SK-N-SH (cell line): ENCODE results near the gene MPST. TPM values are rescaled to one million over a fixed set of nuclear protein-coding genes. Genes with fewer than 3 reads are reported as not detected.

ENCODE experiments used
- CTCF ChIA-PET: fragments of 300-600, 350-600 bp; formaldehyde crosslinking; extraction: SDS; loops from one replicate; lab custom pipeline; 2021; lab: Yijun Ruan, JAX
- POLR2A ChIA-PET: fragments of 350-600 bp; sonication (Branson Sonifier 250); formaldehyde crosslinking; extraction: SDS; loops from one replicate; lab custom pipeline; 2020; ENCODE audit warnings: antibody characterized with exemption, inconsistent platforms; lab: Yijun Ruan, JAX
- DNase-seq: peaks from one replicate; pipeline ENCODE4 v3.0.0; 2012
- H2AFZ ChIP-seq: fragments of 200-600 bp; sonication (generic); 2 replicates; pipeline ENCODE4 v1.8.1; 2016; ENCODE audit warnings: antibody characterized with exemption, mild to moderate bottlenecking, low read depth
- H3F3A ChIP-seq: fragments of 200-600 bp; sonication (generic); replicated peaks from 2 replicates; pipeline ENCODE3; 2016; ENCODE audit warnings: antibody characterized with exemption, mild to moderate bottlenecking; ENCODE audit not compliant: insufficient read depth
- H3K27ac ChIP-seq, 2 experiments: fragments of 200-500 bp in 1 of 2; fragments of 200-600 bp in 1 of 2; sonication (Bioruptor generic) in 1 of 2; sonication (generic), shearing (Covaris generic) in 1 of 2; 2 replicates each; pipeline versions ENCODE4 v1.5.1 to v1.6.1; 2014 to 2016; ENCODE audit warnings: low read depth in 2 of 2, inconsistent platforms in 1 of 2, low read length in 1 of 2, mild to moderate bottlenecking in 1 of 2, mixed read lengths in 1 of 2
- H3K27me3 ChIP-seq: fragments of 200-600 bp; sonication (generic), shearing (Covaris generic); 2 replicates; pipeline ENCODE4 v1.6.1; 2016; ENCODE audit warnings: mixed run types; ENCODE audit not compliant: insufficient read depth
- H3K36me3 ChIP-seq, 2 experiments: fragments of 200-500 bp in 1 of 2; fragments of 200-600 bp in 1 of 2; sonication (Bioruptor generic) in 1 of 2; sonication (generic) in 1 of 2; replicated peaks in 1 of 2; 2 replicates each; pipeline versions ENCODE3 to v1.5.1; 2014 to 2016; ENCODE audit warnings: low read length in 1 of 2, mild to moderate bottlenecking in 1 of 2; ENCODE audit not compliant: insufficient read depth in 2 of 2, control insufficient read depth in 1 of 2
- H3K4me1 ChIP-seq, 2 experiments: fragments of 200-500 bp in 1 of 2; fragments of 200-600 bp in 1 of 2; sonication (Bioruptor generic) in 1 of 2; sonication (generic), shearing (Covaris generic) in 1 of 2; 2 replicates each; pipeline versions ENCODE4 v1.5.1 to v1.6.1; 2014 to 2016; ENCODE audit warnings: low read depth in 1 of 2, low read length in 1 of 2, mixed run types in 1 of 2; ENCODE audit not compliant: insufficient read depth in 2 of 2, control insufficient read depth in 1 of 2
- H3K4me2 ChIP-seq: fragments of 200-600 bp; sonication (generic), shearing (Covaris generic); 2 replicates; pipeline ENCODE4 v1.6.1; 2017; ENCODE audit warnings: mixed run types
- H3K4me3 ChIP-seq, 2 experiments: fragments of 200-500 bp in 1 of 2; fragments of 200-600 bp in 1 of 2; sonication (Bioruptor generic) in 1 of 2; sonication (generic), shearing (Covaris generic) in 1 of 2; 2 replicates each; pipeline versions ENCODE4 v1.5.1 to v1.8.1; 2014 to 2016; ENCODE audit warnings: low read depth in 2 of 2, inconsistent platforms in 1 of 2, low read length in 1 of 2, mild to moderate bottlenecking in 1 of 2, mixed read lengths in 1 of 2, moderate library complexity in 1 of 2
- H3K79me2 ChIP-seq: fragments of 200-600 bp; sonication (generic); 2 replicates; pipeline ENCODE4 v1.8.1; 2017; ENCODE audit warnings: mild to moderate bottlenecking; ENCODE audit not compliant: insufficient read depth
- H3K9ac ChIP-seq: fragments of 200-600 bp; sonication (generic); 2 replicates; pipeline ENCODE4 v1.6.1; 2017; ENCODE audit warnings: mixed run types
- H3K9me2 ChIP-seq: fragments of 200-600 bp; sonication (generic); 2 replicates; pipeline ENCODE4 v1.6.1; 2017; ENCODE audit warnings: mixed run types
- H3K9me3 ChIP-seq: fragments of 200-600 bp; sonication (generic); 2 replicates; pipeline ENCODE4 v1.6.1; 2017; ENCODE audit warnings: mixed run types, mild to moderate bottlenecking, moderate library complexity
- H4K20me1 ChIP-seq: fragments of 200-600 bp; sonication (generic); 2 replicates; pipeline ENCODE4 v1.6.1; 2017; ENCODE audit warnings: mild to moderate bottlenecking, mixed run types; ENCODE audit not compliant: insufficient read depth
- EP300 ChIP-seq, 2 experiments: IDR thresholded peaks; 2 replicates each; pipeline versions ENCODE4 v1.4.0 to v1.6.1; 2012; ENCODE audit warnings: borderline replicate concordance in 1 of 2, low read depth in 1 of 2, low read length in 1 of 2
- FOSL2 ChIP-seq: IDR thresholded peaks from 2 replicates; pipeline ENCODE4 v1.4.0; 2012; ENCODE audit warnings: low read depth, mild to moderate bottlenecking, moderate library complexity, borderline replicate concordance
- FOXJ3 ChIP-seq: sonication (generic); formaldehyde crosslinking; IDR thresholded peaks from 2 replicates; pipeline ENCODE4 v1.5.1; 2020; ENCODE audit warnings: mild to moderate bottlenecking, missing genetic modification reagents
- GABPA ChIP-seq: IDR thresholded peaks from 2 replicates; pipeline ENCODE4 v1.4.0; 2012; ENCODE audit warnings: low read depth, mild to moderate bottlenecking
- GATA2 ChIP-seq: sonication (generic); formaldehyde crosslinking; IDR thresholded peaks from 2 replicates; pipeline ENCODE4 v1.5.0; 2020; ENCODE audit warnings: mild to moderate bottlenecking, missing genetic modification reagents
- JUND ChIP-seq: IDR thresholded peaks from 2 replicates; pipeline ENCODE4 v1.4.0; 2012
- MEF2A ChIP-seq: IDR thresholded peaks from 2 replicates; pipeline ENCODE4 v1.4.0; 2012; ENCODE audit warnings: low read depth, borderline replicate concordance
- NRF1 ChIP-seq: IDR thresholded peaks from 2 replicates; pipeline ENCODE4 v1.6.1; 2012; ENCODE audit warnings: low read depth, mild to moderate bottlenecking, low read length
- PBX3 ChIP-seq: IDR thresholded peaks from 2 replicates; pipeline ENCODE4; 2012
- RCOR1 ChIP-seq: fragments of 150-350 bp; IDR thresholded peaks from 2 replicates; pipeline ENCODE4 v1.6.1; 2017; ENCODE audit warnings: antibody characterized with exemption, low read length
- RXRA ChIP-seq: IDR thresholded peaks from 2 replicates; pipeline ENCODE4 v1.4.0; 2012; ENCODE audit warnings: low read depth, mild to moderate bottlenecking, borderline replicate concordance
- TAF1 ChIP-seq: IDR thresholded peaks from 2 replicates; pipeline ENCODE4 v1.6.1; 2012; ENCODE audit warnings: low read depth, mild to moderate bottlenecking, low read length, moderate library complexity, borderline replicate concordance
- TCF12 ChIP-seq: IDR thresholded peaks from 2 replicates; pipeline ENCODE4 v1.4.0; 2012
- YY1 ChIP-seq: IDR thresholded peaks from 2 replicates; pipeline ENCODE4 v1.4.0; 2012; ENCODE audit warnings: low read depth, mild to moderate bottlenecking
- WGBS: methylation state at CpG from one replicate; pipeline ENCODE4 v1.1.6; 2017; ENCODE audit warnings: low lambda C conversion rate; 5-methylcytosine and 5-hydroxymethylcytosine counted together
- polyA plus RNA-seq, 3 experiments: library from polyadenylated mRNA; depleted of rRNA; stranded (reverse); fragments of >200 nt; gene quantifications; 2 replicates each; pipeline ENCODE4 v1.2.3, GENCODE V29; 2012
- TF ChIP-seq, protein P1 (sequence below): fragments of 200-600 bp; sonication (generic); IDR thresholded peaks from 2 replicates; pipeline ENCODE4 v1.6.1; 2017; ENCODE audit warnings: antibody characterized with exemption, mild to moderate bottlenecking, moderate library complexity
- TF ChIP-seq, protein P2 (sequence below): IDR thresholded peaks from 2 replicates; pipeline ENCODE4 v1.4.0; 2012; ENCODE audit warnings: low read depth, borderline replicate concordance
- TF ChIP-seq, protein P3 (sequence below): fragments of 150-350 bp; IDR thresholded peaks from 2 replicates; pipeline ENCODE4 v1.6.1; 2017; ENCODE audit warnings: antibody characterized with exemption, low read length, low read depth, borderline replicate concordance

The MPST gene
- polyA plus RNA-seq, 1 of the 3 experiments (the other 2 are of a cell fraction): 60.4 TPM

DNA sequence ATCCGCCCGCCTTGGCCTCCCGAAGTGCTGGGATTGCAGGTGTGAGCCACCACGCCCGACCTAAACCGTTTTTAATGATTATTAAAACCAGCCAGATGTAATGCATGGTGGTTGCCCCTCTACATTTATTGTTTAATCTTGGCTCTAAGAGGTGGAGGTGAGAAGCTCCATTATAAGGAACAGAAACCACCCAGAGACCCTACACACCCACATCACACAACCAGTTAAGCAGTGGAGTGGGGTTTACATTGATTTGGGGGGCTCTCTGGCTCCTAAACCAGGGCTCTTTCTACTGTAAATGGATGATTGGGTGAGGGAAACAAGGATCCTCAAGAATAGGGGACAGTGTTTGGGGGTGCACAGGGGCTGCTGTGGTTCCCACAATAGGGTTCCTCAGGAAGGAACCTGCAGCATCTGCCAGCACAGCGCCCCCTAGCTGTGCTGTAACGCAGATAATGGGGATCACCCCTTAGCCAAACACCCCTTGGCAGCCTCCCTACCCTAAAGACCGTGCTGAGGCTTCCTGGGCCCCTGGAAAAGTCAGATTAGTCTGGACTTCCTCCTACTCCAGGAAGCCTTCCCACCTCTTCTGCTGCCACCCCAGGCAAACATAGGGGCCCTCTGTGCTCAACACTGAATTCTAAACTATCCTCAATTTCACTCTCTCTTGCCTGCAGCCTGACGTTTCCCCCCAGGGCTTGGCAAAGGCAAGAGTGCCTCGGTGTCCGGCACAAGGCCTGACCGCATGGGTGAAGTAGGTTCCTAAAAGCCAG, 2.4 kb downstream of the MPST start:
- H3K9ac ChIP-seq: no peak overlapping the region
- H4K20me1 ChIP-seq: no peaks in the 10 kb centered on the region
- H3K36me3 ChIP-seq: peaks cover 4 to 22% of the 10 kb centered on the region in 2 experiments
- no peak overlapping the region for H3K4me2 ChIP-seq
- H3K27ac ChIP-seq: no peak overlapping the region; a peak in 1 of 4 replicates
- H3K79me2 ChIP-seq: peaks cover 41% of the 10 kb centered on the region
- WGBS: 74% methylated on average over 9 of the region's 13 CpGs
- H3K4me1 ChIP-seq: peaks cover 12 to 28% of the 10 kb centered on the region in 2 experiments; a peak in 2 of 4 replicates
- ChIA-PET CTCF (interaction anchor here (0.6 to 4.1 kb wide), 13 partner anchors 9 to 52 kb away, joined by 3 to 18 read pairs (median 3); no protein-coding TSS in a partner anchor), POLR2A (no interaction called here)
- no peaks in the 10 kb centered on the region for H3F3A ChIP-seq
- peak overlapping the region in 1 of 2 experiments; percentile 25; a peak in 1 of 4 replicates for H3K4me3 ChIP-seq
- no peaks in the 10 kb centered on the region for H3K9me2 ChIP-seq
- no peaks in the 10 kb centered on the region for H3K27me3 ChIP-seq
- peak; percentile 82 for DNase-seq
- no peak overlapping the region for H2AFZ ChIP-seq
- H3K9me3 ChIP-seq: no peaks in the 10 kb centered on the region
- TF ChIP-seq, protein P1, sequence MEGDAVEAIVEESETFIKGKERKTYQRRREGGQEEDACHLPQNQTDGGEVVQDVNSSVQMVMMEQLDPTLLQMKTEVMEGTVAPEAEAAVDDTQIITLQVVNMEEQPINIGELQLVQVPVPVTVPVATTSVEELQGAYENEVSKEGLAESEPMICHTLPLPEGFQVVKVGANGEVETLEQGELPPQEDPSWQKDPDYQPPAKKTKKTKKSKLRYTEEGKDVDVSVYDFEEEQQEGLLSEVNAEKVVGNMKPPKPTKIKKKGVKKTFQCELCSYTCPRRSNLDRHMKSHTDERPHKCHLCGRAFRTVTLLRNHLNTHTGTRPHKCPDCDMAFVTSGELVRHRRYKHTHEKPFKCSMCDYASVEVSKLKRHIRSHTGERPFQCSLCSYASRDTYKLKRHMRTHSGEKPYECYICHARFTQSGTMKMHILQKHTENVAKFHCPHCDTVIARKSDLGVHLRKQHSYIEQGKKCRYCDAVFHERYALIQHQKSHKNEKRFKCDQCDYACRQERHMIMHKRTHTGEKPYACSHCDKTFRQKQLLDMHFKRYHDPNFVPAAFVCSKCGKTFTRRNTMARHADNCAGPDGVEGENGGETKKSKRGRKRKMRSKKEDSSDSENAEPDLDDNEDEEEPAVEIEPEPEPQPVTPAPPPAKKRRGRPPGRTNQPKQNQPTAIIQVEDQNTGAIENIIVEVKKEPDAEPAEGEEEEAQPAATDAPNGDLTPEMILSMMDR: peak; percentile 86
- TF ChIP-seq GATA2 (CRISPR knock-in tag) (no peak), FOXJ3 (CRISPR knock-in tag) (no peak)
- TF ChIP-seq, protein P2, sequence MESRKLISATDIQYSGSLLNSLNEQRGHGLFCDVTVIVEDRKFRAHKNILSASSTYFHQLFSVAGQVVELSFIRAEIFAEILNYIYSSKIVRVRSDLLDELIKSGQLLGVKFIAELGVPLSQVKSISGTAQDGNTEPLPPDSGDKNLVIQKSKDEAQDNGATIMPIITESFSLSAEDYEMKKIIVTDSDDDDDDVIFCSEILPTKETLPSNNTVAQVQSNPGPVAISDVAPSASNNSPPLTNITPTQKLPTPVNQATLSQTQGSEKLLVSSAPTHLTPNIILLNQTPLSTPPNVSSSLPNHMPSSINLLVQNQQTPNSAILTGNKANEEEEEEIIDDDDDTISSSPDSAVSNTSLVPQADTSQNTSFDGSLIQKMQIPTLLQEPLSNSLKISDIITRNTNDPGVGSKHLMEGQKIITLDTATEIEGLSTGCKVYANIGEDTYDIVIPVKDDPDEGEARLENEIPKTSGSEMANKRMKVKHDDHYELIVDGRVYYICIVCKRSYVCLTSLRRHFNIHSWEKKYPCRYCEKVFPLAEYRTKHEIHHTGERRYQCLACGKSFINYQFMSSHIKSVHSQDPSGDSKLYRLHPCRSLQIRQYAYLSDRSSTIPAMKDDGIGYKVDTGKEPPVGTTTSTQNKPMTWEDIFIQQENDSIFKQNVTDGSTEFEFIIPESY: no peak

- no peak overlapping the region for H3K4me3 ChIP-seq
- no peak overlapping the region for H3K4me2 ChIP-seq
- peaks cover 41% of the 10 kb centered on the region for H3K79me2 ChIP-seq
- H2AFZ ChIP-seq: no peak overlapping the region
- H4K20me1 ChIP-seq: no peaks in the 10 kb centered on the region
- no peaks in the 10 kb centered on the region for H3F3A ChIP-seq
- H3K4me1 ChIP-seq: peaks cover 12 to 21% of the 10 kb centered on the region in 2 experiments; a peak in 2 of 4 replicates
- H3K27me3 ChIP-seq: no peaks in the 10 kb centered on the region
- no peak overlapping the region for H3K9ac ChIP-seq
- CTCF ChIA-PET: interaction anchor here (0.6 to 4.1 kb wide), 12 partner anchors 9 to 78 kb away, joined by 3 to 18 read pairs (median 3); no protein-coding TSS in a partner anchor
- DNase-seq: no peak
- H3K9me3 ChIP-seq: no peaks in the 10 kb centered on the region
- no peaks in the 10 kb centered on the region for H3K9me2 ChIP-seq
- 79% methylated on average over 10 of the region's 16 CpGs for WGBS
- no peak overlapping the region; a peak in 1 of 4 replicates for H3K27ac ChIP-seq
- TF ChIP-seq TCF12 (no peak), RCOR1 (no peak), FOSL2 (no peak), PBX3 (no peak), RXRA (no peak), NRF1 (no peak), GABPA (no peak), YY1 (no peak), TAF1 (no peak), JUND (no peak), EP300 (IDR thresholded peaks at IDR 0.05; ENCODE audit: borderline replicate concordance in 1 of 2, low read depth in 1 of 2, low read length in 1 of 2) (no peak), GATA2 (CRISPR knock-in tag) (no peak), MEF2A (no peak)
- TF ChIP-seq, protein P3, sequence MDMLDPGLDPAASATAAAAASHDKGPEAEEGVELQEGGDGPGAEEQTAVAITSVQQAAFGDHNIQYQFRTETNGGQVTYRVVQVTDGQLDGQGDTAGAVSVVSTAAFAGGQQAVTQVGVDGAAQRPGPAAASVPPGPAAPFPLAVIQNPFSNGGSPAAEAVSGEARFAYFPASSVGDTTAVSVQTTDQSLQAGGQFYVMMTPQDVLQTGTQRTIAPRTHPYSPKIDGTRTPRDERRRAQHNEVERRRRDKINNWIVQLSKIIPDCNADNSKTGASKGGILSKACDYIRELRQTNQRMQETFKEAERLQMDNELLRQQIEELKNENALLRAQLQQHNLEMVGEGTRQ: no peak
- H3K36me3 ChIP-seq: peaks cover 6 to 26% of the 10 kb centered on the region in 2 experiments
- POLR2A ChIA-PET: no interaction called here
These were observed 3.2 kb downstream of the MPST start for GRCh38 chr22:37022483-37023337.
